CD1c-positive myeloid dendritic cell (primary cell): ENCODE results near the gene ZFYVE9.
"Not testable (repeated sequence)": the region's sequence is repeated elsewhere in the genome, so short reads cannot be mapped to it uniquely, and the experiment has no call there.

Source experiments
- DNase-seq: peaks from one replicate; pipeline ENCODE4 v3.0.0-alpha.2; 2016; ENCODE audit errors: extremely low spot score

Gene ZFYVE9

GRCh38 chr1:52369851-52370250, 228.0 kb downstream of the ZFYVE9 start:
- DNase-seq, result not testable (repeated sequence)

- no peak for DNase-seq
Observed at GRCh38 chr1:52385376-52385775, 243.5 kb downstream of the ZFYVE9 start.

GRCh38 chr1:52386458-52386857, 244.6 kb downstream of the ZFYVE9 start:
- DNase-seq, result no peak

GRCh38 chr1:52393174-52393573, 251.3 kb downstream of the ZFYVE9 start:
- no peak for DNase-seq
